Stimulated activated CD4-positive, alpha-beta T cell treated with anti-CD3 and anti-CD28 coated beads, Interleukin-2, amount 100 ng/mL, for 48 hours (primary cell): Measurements from ENCODE around the gene SAMD9L.

Experiments
- DNase-seq, 2 donors: peaks; one replicate each; pipeline ENCODE4 v3.0.0-alpha.2; 2020

SAMD9L gene

GRCh38 chr7:93148144-93148543 lies at the start of gene SAMD9L:
Gene SAMD9L (minus strand): TSS chr7:93148385. CDS start chr7:93135971, 12,414 bp downstream.
- DNase-seq: no peak

- no peak for DNase-seq
Observed at GRCh38 chr7:93196336-93196735, 48.2 kb upstream of the SAMD9L start.

DNA sequence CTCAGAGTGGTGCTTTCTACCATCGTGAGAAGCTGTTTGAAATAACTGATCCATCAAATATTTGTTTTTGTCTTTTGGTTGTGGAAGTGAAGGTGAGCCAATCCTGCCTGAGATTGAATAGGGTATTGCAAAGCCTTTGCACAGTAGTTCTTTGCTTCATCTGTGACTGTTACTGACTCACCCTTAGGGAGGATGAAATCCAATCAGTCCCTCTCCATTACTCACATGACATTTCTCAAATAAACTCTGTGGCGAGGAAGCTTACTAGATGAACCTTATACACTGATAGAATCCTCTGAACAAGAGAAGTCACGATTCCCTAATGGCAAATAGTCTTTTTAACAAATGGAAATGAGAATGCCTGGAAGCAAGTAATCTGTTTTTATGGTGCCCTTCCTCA lies 46.2 kb upstream of the SAMD9L start:
- no peak for DNase-seq

GRCh38 chr7:93188870-93189634 lies 40.9 kb upstream of the SAMD9L start:
- no peak for DNase-seq

DNA sequence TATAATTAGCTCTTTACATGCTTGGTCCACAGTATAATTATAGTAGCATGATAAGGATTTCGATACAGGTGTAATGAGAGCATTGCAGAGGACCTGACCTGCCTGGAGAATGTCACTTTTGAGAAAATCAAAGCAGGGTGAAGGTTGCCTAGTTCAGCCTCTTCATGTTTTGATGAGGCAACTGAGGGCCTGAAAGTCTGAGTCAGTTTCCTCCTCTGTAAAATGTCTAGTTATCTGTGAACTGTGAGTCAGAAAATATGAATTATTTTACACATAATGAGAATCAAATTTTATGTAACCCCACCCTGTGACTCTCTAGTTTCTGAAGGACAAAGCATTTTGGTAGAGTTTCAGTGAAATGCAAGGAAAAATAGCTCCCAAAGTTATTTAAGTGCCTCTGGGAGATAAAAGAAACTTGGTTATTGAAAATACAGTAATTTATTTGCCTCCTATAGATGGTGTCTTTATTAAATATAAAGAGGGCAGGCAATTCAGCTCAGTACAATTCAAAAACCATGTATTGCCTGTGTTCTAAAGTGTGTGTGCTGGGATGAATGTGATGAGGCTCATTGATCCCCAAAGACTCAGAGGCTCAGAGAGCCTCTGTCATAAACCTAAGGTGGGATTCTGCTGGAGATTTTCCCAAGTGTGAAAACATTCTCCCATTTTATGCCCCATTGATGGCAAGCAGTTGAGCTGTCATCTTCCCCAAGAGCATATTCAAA lies 37.3 kb upstream of the SAMD9L start:
- no peak for DNase-seq

DNA sequence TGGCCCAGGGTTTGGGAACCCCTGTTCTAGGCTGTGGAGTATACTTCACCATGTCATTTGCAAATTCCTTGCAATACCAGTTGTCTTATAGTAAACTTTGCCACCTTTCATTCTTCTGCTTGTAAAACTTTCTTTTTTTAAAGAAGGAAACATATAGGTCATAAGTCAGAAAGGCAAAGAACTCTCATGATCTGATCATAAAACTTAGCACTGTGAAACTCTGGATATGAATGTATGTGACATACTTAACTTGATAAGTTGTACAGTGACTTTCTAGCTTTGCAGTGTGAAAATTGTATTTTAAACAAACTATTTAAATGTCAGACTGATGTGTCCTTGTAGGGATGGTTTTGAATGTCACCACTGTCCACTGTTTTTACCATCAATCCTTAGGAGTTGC lies 31.0 kb upstream of the SAMD9L start:
- no peak for DNase-seq

DNA sequence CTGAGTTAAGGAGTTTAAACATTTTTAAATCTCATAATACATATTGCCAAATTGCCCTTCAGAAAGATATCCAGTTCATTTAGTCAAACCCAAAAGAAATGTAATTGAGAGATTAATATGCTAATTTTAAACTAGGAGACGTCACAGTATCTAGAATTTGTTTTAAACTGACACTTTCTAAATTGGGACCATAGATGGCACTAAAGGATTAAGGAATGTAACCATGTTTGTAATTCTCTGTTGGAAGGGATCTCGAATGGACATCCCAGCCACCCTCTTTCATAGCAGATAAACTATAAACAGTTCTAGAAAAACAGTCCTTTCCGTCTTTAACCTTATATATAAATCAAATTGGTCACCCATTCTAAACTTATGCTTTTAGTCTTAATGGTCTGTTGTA lies 30.0 kb upstream of the SAMD9L start:
- no peak for DNase-seq

- no peak for DNase-seq
Observed at GRCh38 chr7:93176992-93177580, 28.9 kb upstream of the SAMD9L start.

DNA sequence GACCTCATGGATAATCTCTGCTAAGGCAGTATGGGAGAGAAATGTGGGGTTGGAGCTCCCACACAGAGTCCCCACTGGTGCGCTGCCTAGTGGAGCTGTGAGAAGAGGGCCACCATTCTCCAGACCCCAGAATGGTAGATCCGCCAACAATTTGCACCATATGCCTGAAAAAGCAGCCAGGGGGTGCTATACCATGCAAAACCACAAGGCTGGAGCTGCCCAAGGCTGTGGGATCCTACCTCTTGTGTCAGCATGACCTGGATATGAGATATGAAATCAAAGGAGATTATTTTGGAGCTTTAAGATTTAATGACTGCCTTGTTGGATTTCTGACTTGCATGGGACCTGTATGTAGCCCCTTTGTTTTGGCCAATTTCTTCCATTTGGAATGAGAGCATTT lies 27.0 kb upstream of the SAMD9L start:
- no peak for DNase-seq

DNA sequence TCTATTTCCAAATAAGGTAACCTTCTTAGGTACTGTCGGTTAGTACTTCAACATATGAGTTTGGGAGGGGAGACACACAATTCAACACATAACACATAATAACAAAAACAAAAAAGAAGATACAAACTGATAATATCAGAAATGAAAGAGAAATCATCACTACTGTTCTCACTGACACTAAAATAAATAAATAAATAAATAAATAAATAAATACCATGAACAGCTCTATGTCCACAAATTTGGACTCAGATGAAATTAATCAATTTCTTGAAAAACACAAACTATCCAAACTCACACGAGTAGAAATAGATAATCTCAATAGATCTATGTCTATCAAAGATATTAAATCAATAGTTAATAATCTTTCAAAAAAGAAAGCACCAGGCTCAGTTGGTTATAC lies 24.5 kb upstream of the SAMD9L start:
- no peak for DNase-seq

DNA sequence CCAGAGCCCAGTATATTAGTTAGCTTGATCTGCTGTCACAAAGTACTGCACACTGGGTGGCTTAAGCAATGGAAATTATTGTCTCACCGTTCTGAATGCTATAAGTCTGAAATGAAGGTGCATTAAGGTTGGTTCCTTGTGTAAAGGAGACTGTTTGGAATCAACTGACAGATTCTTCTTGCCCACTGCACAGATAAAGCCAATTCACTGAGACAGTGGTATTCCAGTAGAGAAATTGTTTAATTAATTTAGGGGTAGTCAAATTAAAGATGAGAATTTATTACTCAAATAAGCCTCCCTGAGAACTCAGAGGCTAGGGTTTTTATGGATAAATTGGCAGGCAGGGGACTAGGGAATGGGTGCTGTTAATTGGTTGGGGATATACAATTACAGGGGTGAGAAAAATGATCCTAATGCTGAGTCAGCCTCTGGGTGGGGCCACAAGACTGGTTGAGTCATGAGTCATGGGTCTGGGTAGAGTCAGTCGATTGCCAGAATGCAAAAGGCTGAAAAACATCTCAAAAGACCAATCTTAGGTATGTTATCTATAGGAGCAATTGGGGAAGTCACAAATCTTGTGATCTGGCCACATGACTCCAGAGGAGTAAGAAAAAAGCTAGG lies 23.5 kb upstream of the SAMD9L start:
- no peak for DNase-seq

DNA sequence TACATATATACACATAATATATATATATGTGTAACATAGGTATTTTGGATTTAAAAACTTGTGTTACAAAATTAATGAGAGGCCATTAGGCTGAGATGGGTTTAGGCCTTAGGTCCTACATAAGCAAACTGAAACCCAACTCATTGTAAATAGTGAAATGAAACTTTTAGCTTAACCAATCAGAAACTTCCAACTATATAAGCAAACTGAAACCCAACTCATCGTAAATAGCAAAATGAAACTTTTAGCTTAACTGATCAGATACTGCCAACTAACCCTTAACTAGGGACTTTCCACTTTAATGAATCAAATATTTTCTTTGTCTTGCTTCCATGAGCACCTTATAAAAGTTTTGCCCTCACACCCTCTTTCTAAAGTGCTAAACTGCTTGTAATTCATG lies 17.3 kb upstream of the SAMD9L start:
- no peak for DNase-seq

DNA sequence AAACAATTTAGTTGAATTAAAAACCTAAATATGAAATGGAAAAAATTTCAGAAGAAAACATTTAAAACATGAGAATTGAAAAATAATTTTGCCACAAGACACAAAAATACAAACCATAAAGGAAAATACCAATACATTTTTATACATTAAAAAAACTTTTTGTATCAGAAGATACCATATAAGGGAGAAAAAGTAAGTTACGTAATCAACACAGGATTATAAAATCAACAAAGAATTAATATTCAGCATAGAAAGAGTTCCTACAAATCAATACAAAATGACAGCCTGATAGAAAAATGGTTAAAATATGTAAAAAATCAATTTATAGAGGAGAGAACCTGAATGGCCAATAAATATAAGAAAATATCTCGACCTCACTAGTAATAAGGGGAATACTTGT lies 16.6 kb upstream of the SAMD9L start:
- no peak for DNase-seq

DNA sequence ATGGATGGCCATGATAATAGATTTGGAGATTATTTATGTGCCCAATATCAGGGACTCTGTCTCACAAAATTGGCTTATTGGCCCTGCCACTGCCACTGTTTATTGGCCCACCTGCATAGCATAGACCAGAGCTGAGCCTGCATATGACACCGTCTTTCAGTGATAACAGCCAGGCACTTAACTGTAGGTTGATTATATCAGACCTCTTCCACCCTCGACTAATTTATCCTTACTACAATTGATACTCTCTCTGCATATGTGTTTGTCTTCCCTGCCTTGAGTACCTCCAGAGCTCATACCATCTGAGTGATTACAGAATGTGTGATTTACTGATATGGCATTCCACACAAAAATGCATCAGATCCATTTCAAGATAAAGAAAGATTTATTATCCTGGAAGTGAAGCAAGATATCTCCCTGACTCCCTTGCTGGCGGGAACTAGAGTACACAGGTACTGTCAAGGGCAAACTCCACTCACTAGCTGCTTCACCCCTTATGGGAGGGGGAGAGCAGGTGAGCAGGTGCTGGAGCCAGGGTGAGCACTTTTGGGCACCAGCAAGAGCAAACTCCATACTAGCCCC lies 13.1 kb upstream of the SAMD9L start:
- no peak for DNase-seq

- no peak for DNase-seq
Observed at GRCh38 chr7:93160410-93160809, 12.2 kb upstream of the SAMD9L start.

DNA sequence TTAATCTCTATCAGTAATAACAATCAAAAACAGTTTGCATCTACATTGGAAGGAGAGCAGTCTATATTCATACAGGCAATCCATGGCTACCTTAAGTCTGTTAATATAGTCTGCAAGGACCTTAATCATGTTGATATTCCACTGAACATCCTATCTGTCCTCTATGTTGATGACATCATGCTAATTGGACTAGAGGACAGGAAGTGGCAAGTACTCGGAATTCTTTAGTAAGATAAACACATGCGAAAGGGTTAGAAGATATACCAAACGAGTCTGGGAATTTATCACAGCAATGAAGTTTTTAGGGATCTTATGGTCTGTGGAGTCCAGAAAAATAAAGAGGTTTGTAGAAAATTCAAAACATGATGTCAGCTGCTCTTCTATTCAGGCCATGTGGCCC lies 11.3 kb upstream of the SAMD9L start:
- no peak for DNase-seq

GRCh38 chr7:93156884-93157283 lies 8.7 kb upstream of the SAMD9L start:
- DNase-seq: no peak

GRCh38 chr7:93150200-93150835 lies 2.1 kb upstream of the SAMD9L start:
- no peak for DNase-seq

- DNase-seq: no peak
Observed at GRCh38 chr7:93148727-93149126, 542 bp upstream of the SAMD9L start.

GRCh38 chr7:93147363-93147762 lies 822 bp downstream of the SAMD9L start:
- peak in 1 of 2 donors; percentile 16 for DNase-seq

DNA sequence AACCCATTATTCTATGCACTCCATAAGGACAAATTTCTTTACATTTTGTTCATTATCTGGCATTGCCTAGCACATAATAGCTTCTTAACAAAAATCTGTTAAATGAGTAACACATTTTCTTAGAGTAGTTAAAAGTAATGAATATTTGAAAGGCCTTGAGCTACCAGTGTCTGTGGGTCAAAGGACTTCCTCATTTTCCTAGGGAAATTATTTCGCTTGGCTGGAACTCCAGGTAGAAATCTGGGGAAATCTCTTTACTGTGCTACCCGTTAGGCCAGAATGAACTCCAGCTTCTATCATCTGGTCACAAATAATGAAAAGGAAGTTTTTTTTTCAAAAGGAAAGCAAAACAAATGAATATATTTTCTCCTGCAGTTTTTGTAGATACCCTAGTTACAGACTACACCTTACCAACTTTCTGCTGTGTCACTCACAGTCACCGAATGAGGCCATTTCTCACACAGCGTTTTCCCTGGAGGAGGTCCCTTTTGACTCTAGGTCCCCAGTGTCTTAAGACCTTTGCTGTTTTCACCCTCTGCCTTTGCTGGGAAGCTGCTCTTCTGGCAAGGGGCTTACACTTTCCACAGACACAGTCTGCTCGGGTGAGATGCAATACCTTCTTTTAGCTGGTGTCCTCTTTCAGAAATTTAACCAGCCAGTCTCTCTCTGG lies 1.6 kb downstream of the SAMD9L start:
- no peak for DNase-seq

- DNase-seq: no peak
Observed at GRCh38 chr7:93146036-93146435, 2.1 kb downstream of the SAMD9L start.
